Measurements from ENCODE around the gene CNBD2.
"Not testable (repeated sequence)": the region's sequence is repeated elsewhere in the genome, so short reads cannot be mapped to it uniquely, and the experiment has no call there.

Gene CNBD2

GRCh38 chr20:35974256-35974655 lies 5.9 kb downstream of the CNBD2 start:
- in situ Hi-C loops (cut with HindIII; ENCODE audit: low sequenced_read_pairs) = no loop called here

GRCh38 chr20:35975576-35976373 lies 7.4 kb downstream of the CNBD2 start:
- in situ Hi-C loops (cut with HindIII; ENCODE audit: low sequenced_read_pairs) = no loop called here

- in situ Hi-C loops (cut with HindIII; ENCODE audit: low sequenced_read_pairs) = no loop called here
Measured at GRCh38 chr20:35978041-35978513, 9.7 kb downstream of the CNBD2 start.

GRCh38 chr20:35979544-35979943 lies 11.2 kb downstream of the CNBD2 start:
- in situ Hi-C loops (cut with HindIII; ENCODE audit: low sequenced_read_pairs) = no loop called here

GRCh38 chr20:35981969-35982368 lies 13.6 kb downstream of the CNBD2 start:
- in situ Hi-C loops (cut with HindIII; ENCODE audit: low sequenced_read_pairs) = no loop called here

- in situ Hi-C loops (cut with HindIII; ENCODE audit: low sequenced_read_pairs) = no loop called here
Measured at GRCh38 chr20:35984382-35984781, 16.0 kb downstream of the CNBD2 start.

GRCh38 chr20:35985806-35986205 lies 17.4 kb downstream of the CNBD2 start:
- in situ Hi-C loops (cut with HindIII; ENCODE audit: low sequenced_read_pairs) = no loop called here

- in situ Hi-C loops (cut with HindIII; ENCODE audit: low sequenced_read_pairs) = no loop called here
Measured at GRCh38 chr20:35988910-35989463, 20.6 kb downstream of the CNBD2 start.

- in situ Hi-C loops (cut with HindIII; ENCODE audit: low sequenced_read_pairs) = no loop called here
Measured at GRCh38 chr20:35991142-35991771, 22.9 kb downstream of the CNBD2 start.

GRCh38 chr20:35992713-35993335 lies 24.4 kb downstream of the CNBD2 start:
- in situ Hi-C loops (cut with HindIII; ENCODE audit: low sequenced_read_pairs) = no loop called here

GRCh38 chr20:35994994-35995453 lies 26.6 kb downstream of the CNBD2 start:
- in situ Hi-C loops (cut with HindIII; ENCODE audit: low sequenced_read_pairs) = no loop called here

GRCh38 chr20:35996492-35996891 lies 28.1 kb downstream of the CNBD2 start:
- in situ Hi-C loops (cut with HindIII; ENCODE audit: low sequenced_read_pairs) = not testable (repeated sequence)

GRCh38 chr20:36001331-36001730 lies 32.9 kb downstream of the CNBD2 start:
- in situ Hi-C loops (cut with HindIII; ENCODE audit: low sequenced_read_pairs) = not testable (repeated sequence)

GRCh38 chr20:36002855-36003254 lies 34.5 kb downstream of the CNBD2 start:
- in situ Hi-C loops (cut with HindIII; ENCODE audit: low sequenced_read_pairs) = no loop called here

GRCh38 chr20:36004045-36004444 lies 35.7 kb downstream of the CNBD2 start:
- in situ Hi-C loops (cut with HindIII; ENCODE audit: low sequenced_read_pairs) = no loop called here

GRCh38 chr20:36008461-36009035 lies 40.2 kb downstream of the CNBD2 start:
- in situ Hi-C loops (cut with HindIII; ENCODE audit: low sequenced_read_pairs) = no loop called here

- in situ Hi-C loops (cut with HindIII; ENCODE audit: low sequenced_read_pairs) = no loop called here
Measured at GRCh38 chr20:36010076-36010475, 41.7 kb downstream of the CNBD2 start.

GRCh38 chr20:36010825-36011224 lies 42.4 kb downstream of the CNBD2 start:
- in situ Hi-C loops (cut with HindIII; ENCODE audit: low sequenced_read_pairs) = no loop called here

- in situ Hi-C loops (cut with HindIII; ENCODE audit: low sequenced_read_pairs) = no loop called here
Measured at GRCh38 chr20:36015806-36016403, 47.5 kb downstream of the CNBD2 start.

- in situ Hi-C loops (cut with HindIII; ENCODE audit: low sequenced_read_pairs) = no loop called here
Measured at GRCh38 chr20:36017048-36017951, 48.9 kb downstream of the CNBD2 start.

Measured in endothelial cell of hepatic sinusoid (primary cell).